CD14-positive monocyte (primary cell): ENCODE measurements around the gene SLC6A13. TPM values are rescaled to one million over a fixed set of nuclear protein-coding genes. Genes with fewer than 3 reads are reported as not detected.

Experiments used
- DNase-seq, 3 donors: peaks; one replicate each; pipeline ENCODE4 v3.0.0-alpha.2; 2011 to 2022
- H2AFZ ChIP-seq: 2 replicates; pipeline ENCODE4 v1.6.0; 2012; ENCODE audit warnings: mild to moderate bottlenecking, low read depth, low read length, inconsistent platforms; ENCODE audit not compliant: insufficient read depth, poor library complexity, severe bottlenecking
- H3K27ac ChIP-seq, 2 donors: 1 replicate in 1 of 2; 2 replicates in 1 of 2; pipeline ENCODE4 v1.5.1; 2012 to 2013; ENCODE audit warnings: low read length in 2 of 2, control low read depth in 1 of 2, inconsistent platforms in 1 of 2, low read depth in 1 of 2, mild to moderate bottlenecking in 1 of 2
- H3K27me3 ChIP-seq, 2 donors: one replicate each; pipeline versions ENCODE4 v1.6.0 to v1.6.1; 2011 to 2013; ENCODE audit warnings: low read length in 2 of 2; ENCODE audit not compliant: control insufficient read depth in 2 of 2, insufficient read depth in 2 of 2
- H3K36me3 ChIP-seq, 2 donors: replicated peaks in 1 of 2; 1 replicate in 1 of 2; 2 replicates in 1 of 2; pipeline versions ENCODE4 v1.5.1 to v1.6.1; 2012 to 2013; ENCODE audit warnings: low read length in 2 of 2, control low read depth in 1 of 2, inconsistent platforms in 1 of 2, mild to moderate bottlenecking in 1 of 2; ENCODE audit not compliant: insufficient read depth in 2 of 2, control insufficient read depth in 1 of 2
- H3K4me1 ChIP-seq, 2 donors: 1 replicate in 1 of 2; 2 replicates in 1 of 2; pipeline versions ENCODE4 v1.5.1 to v1.6.1; 2012 to 2013; ENCODE audit warnings: low read length in 2 of 2, control low read depth in 1 of 2, inconsistent platforms in 1 of 2, mild to moderate bottlenecking in 1 of 2, moderate library complexity in 1 of 2; ENCODE audit not compliant: insufficient read depth in 2 of 2, control insufficient read depth in 1 of 2
- H3K4me2 ChIP-seq: replicated peaks from 2 replicates; pipeline ENCODE3; 2012; ENCODE audit warnings: low read length, moderate library complexity, mild to moderate bottlenecking; ENCODE audit not compliant: poor library complexity, severe bottlenecking; ENCODE audit errors: extremely low read depth
- H3K4me3 ChIP-seq, 3 experiments: fragments of 200-600 bp in 1 of 3; sonication (generic) in 1 of 3; replicated peaks in 1 of 3; 1 replicate in 2 of 3; 2 replicates in 1 of 3; pipeline ENCODE4 v1.5.1; 2011 to 2013; ENCODE audit warnings: low read length in 3 of 3, mild to moderate bottlenecking in 3 of 3, control low read depth in 2 of 3, low read depth in 2 of 3, inconsistent platforms in 1 of 3, moderate library complexity in 1 of 3
- H3K79me2 ChIP-seq: 2 replicates; pipeline ENCODE4 v1.6.0; 2012; ENCODE audit warnings: mild to moderate bottlenecking, control low read depth, inconsistent platforms, low read length, moderate library complexity; ENCODE audit not compliant: insufficient read depth
- H3K9ac ChIP-seq: 2 replicates; pipeline ENCODE4 v1.6.0; 2017; ENCODE audit warnings: low read length, mild to moderate bottlenecking; ENCODE audit not compliant: insufficient read depth, poor library complexity, severe bottlenecking
- H3K9me3 ChIP-seq, 2 donors: replicated peaks in 1 of 2; 1 replicate in 1 of 2; 2 replicates in 1 of 2; pipeline versions ENCODE4 v1.5.1 to v1.6.1; 2012 to 2013; ENCODE audit warnings: low read length in 2 of 2, control low read depth in 1 of 2; ENCODE audit not compliant: control insufficient read depth in 1 of 2, insufficient read depth in 1 of 2
- H4K20me1 ChIP-seq: 2 replicates; pipeline ENCODE4 v1.6.0; 2012; ENCODE audit warnings: mild to moderate bottlenecking, low read length, control low read depth, moderate library complexity; ENCODE audit not compliant: insufficient read depth
- H3K27ac Mint-ChIP-seq, 7 donors: one replicate each; pipeline ENCODE4 v1.8.0; 2020; ENCODE audit warnings: mild to moderate bottlenecking in 7 of 7, mixed read lengths in 7 of 7, moderate library complexity in 6 of 7, inconsistent platforms in 2 of 7
- H3K27me3 Mint-ChIP-seq, 3 donors: one replicate each; pipeline ENCODE4 v1.8.0; 2021 to 2022; ENCODE audit warnings: low read depth in 3 of 3, mild to moderate bottlenecking in 3 of 3, mixed read lengths in 3 of 3, moderate library complexity in 3 of 3, inconsistent platforms in 1 of 3
- H3K36me3 Mint-ChIP-seq, 2 donors: one replicate each; pipeline ENCODE4 v1.8.0; 2020; ENCODE audit warnings: mixed read lengths in 2 of 2, inconsistent platforms in 1 of 2, mild to moderate bottlenecking in 1 of 2
- H3K4me1 Mint-ChIP-seq: one replicate; pipeline ENCODE4 v1.8.0; 2020; ENCODE audit warnings: mild to moderate bottlenecking, mixed read lengths
- H3K4me3 Mint-ChIP-seq, 2 donors: one replicate each; pipeline ENCODE4 v1.8.0; 2020; ENCODE audit warnings: mild to moderate bottlenecking in 2 of 2, mixed read lengths in 2 of 2, moderate library complexity in 1 of 2
- H3K9me3 Mint-ChIP-seq, 7 donors: one replicate each; pipeline ENCODE4 v1.8.0; 2020 to 2022; ENCODE audit warnings: mixed read lengths in 7 of 7, mild to moderate bottlenecking in 6 of 7, moderate library complexity in 6 of 7, inconsistent platforms in 2 of 7
- WGBS: methylation state at CpG from one replicate; pipeline ENCODE4 v1.1.5; 2013; ENCODE audit warnings: missing lambda C conversion rate; ENCODE audit not compliant: insufficient coverage; 5-methylcytosine and 5-hydroxymethylcytosine counted together
- intact Hi-C, 2 donors: fragments of 100-400 bp; cut with micrococcal nuclease; formaldehyde crosslinking; loops; one replicate each; pipeline versions ENCODE4 v1.15.0 to v1.15.1; 2023
- polyA plus RNA-seq, 3 donors: library from polyadenylated mRNA; depleted of rRNA in 1 of 3; unstranded in 2 of 3; stranded (reverse) in 1 of 3; fragments of 300-500 nt in 2 of 3; fragments of >200 nt in 1 of 3; fragmentation: Illumina TruSeq in 2 of 3; gene quantifications; 1 replicate in 2 of 3; 2 replicates in 1 of 3; pipeline ENCODE4 v1.2.3, GENCODE V29; 2012 to 2021
- TF ChIP-seq, protein P1 (sequence below): fragments of 200-600 bp; IDR thresholded peaks from one replicate; pipeline ENCODE4 v1.8.0; 2022; ENCODE audit warnings: antibody characterized with exemption, mild to moderate bottlenecking

SLC6A13 gene
- polyA plus RNA-seq, 3 donors, result 0.13 TPM; not detected in 2

DNA sequence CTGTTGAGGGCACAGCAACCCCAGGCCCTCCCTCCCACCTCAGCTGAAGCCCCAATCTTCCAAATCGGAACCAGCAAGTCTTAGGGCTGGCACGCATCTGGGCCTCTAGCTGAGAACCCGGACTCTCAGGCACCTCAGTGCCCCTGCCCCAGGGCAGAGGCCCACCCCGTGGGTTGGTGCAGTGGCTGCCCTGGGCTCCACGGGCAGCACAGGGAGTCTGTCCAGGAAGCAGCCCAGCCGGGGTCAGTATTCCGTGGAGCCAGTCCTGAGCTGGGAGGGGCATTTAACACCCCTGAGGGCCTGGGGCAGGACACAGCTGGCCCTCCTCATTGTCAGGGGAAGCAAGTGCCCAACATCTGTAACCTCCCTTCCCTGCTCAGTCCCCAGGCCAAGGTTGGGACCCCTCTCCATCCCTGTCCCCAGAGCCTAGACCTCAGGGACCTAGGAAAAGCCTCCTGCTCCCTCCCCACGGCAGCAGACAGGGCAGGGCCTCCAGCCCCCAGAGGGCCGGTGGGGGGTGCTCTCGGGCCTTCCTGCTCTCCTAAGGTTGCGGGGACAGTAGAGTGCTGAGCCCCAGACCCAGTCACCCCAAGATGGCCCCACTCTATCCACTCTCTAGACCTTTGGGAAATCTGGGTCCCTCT, 85.2 kb downstream of the SLC6A13 start:
- Mint-ChIP-seq H3K4me1 (peaks cover 33% of the 10 kb centered on the region), H3K36me3 (no peaks in the 10 kb centered on the region), H3K4me3 (no peak overlapping the region), H3K27me3 (peaks cover 7 to 9% (median 9%) of the 10 kb centered on the region in 3 donors), H3K27ac (peak overlapping the region in 1 of 7 donors; percentile 78), H3K9me3 (peaks cover 0 to 2% (median 0%) of the 10 kb centered on the region in 7 donors)
- H3K79me2 ChIP-seq, result no peaks in the 10 kb centered on the region
- H3K4me1 ChIP-seq, result peaks cover 31 to 41% of the 10 kb centered on the region in 2 donors
- 90% methylated on average over 11 of the region's 11 CpGs for WGBS
- H3K9ac ChIP-seq, result no peak overlapping the region
- TF ChIP-seq, protein P1, sequence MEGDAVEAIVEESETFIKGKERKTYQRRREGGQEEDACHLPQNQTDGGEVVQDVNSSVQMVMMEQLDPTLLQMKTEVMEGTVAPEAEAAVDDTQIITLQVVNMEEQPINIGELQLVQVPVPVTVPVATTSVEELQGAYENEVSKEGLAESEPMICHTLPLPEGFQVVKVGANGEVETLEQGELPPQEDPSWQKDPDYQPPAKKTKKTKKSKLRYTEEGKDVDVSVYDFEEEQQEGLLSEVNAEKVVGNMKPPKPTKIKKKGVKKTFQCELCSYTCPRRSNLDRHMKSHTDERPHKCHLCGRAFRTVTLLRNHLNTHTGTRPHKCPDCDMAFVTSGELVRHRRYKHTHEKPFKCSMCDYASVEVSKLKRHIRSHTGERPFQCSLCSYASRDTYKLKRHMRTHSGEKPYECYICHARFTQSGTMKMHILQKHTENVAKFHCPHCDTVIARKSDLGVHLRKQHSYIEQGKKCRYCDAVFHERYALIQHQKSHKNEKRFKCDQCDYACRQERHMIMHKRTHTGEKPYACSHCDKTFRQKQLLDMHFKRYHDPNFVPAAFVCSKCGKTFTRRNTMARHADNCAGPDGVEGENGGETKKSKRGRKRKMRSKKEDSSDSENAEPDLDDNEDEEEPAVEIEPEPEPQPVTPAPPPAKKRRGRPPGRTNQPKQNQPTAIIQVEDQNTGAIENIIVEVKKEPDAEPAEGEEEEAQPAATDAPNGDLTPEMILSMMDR, result no peak
- intact Hi-C loops, result no loop called here
- no peaks in the 10 kb centered on the region for H4K20me1 ChIP-seq
- H3K27ac ChIP-seq, result no peak overlapping the region
- H3K4me2 ChIP-seq, result no peak overlapping the region
- no peaks in the 10 kb centered on the region for H3K36me3 ChIP-seq
- no peaks in the 10 kb centered on the region for H3K27me3 ChIP-seq
- H3K9me3 ChIP-seq, result no peaks in the 10 kb centered on the region
- DNase-seq, result no peak
- H2AFZ ChIP-seq, result no peak overlapping the region
- H3K4me3 ChIP-seq, result no peak overlapping the region

GRCh38 chr12:176321-177181, 86.1 kb downstream of the SLC6A13 start:
- TF ChIP-seq, protein P1, result no peak
- H3K4me3 Mint-ChIP-seq, result no peak overlapping the region
- no peak overlapping the region for H2AFZ ChIP-seq
- peak overlapping the region in 2 of 7 donors; percentile 19 to 80 for H3K27ac Mint-ChIP-seq
- intact Hi-C loops, result no loop called here
- no peaks in the 10 kb centered on the region for H3K36me3 Mint-ChIP-seq
- no peak overlapping the region for H3K4me3 ChIP-seq
- H3K79me2 ChIP-seq, result no peaks in the 10 kb centered on the region
- H3K9ac ChIP-seq, result no peak overlapping the region
- no peak overlapping the region for H3K4me2 ChIP-seq
- peaks cover 7 to 12% (median 7%) of the 10 kb centered on the region in 3 donors for H3K27me3 Mint-ChIP-seq
- peaks cover 38 to 46% of the 10 kb centered on the region in 2 donors for H3K4me1 ChIP-seq
- WGBS, result 81% methylated on average over 7 of the region's 16 CpGs
- no peaks in the 10 kb centered on the region for H3K36me3 ChIP-seq
- no peak for DNase-seq
- H3K9me3 ChIP-seq, result no peaks in the 10 kb centered on the region
- H3K9me3 Mint-ChIP-seq, result peaks cover 0 to 2% (median 0%) of the 10 kb centered on the region in 7 donors
- H3K4me1 Mint-ChIP-seq, result peaks cover 39% of the 10 kb centered on the region
- H3K27me3 ChIP-seq, result no peaks in the 10 kb centered on the region
- H3K27ac ChIP-seq, result no peak overlapping the region
- H4K20me1 ChIP-seq, result no peaks in the 10 kb centered on the region
